K562 (cell line): ENCODE measurements around the gene NTSR2. TPM values are rescaled to one million over a fixed set of nuclear protein-coding genes. Genes with fewer than 3 reads are reported as not detected.

ENCODE experiments used
- ATAC-seq: fragments of 200-7000 bp; cut with Tn5 transposase; 3 replicates; pipeline ENCODE4 v1.9.1; 2020; ENCODE audit warnings: moderate library complexity
- BruUV-seq: library from RNA; stranded (reverse); fragments of 400-500 nt; replicated peaks from 2 replicates; lab custom pipeline; 2021; lab: Mats Ljungman, UMichigan
- CTCF ChIA-PET: fragments of 300-600 bp; formaldehyde crosslinking; extraction: SDS; loops from one replicate; lab custom pipeline; 2021; ENCODE audit warnings: low intra/inter-chr PET ratio; lab: Yijun Ruan, JAX
- POLR2A ChIA-PET: fragments of 300-600, 350-650 bp; sonication (Branson Sonifier 250); formaldehyde crosslinking; extraction: SDS; loops from one replicate; lab custom pipeline; 2021; ENCODE audit warnings: antibody characterized with exemption, inconsistent platforms; lab: Yijun Ruan, JAX
- DNase-seq, 4 experiments: peaks; one replicate each; pipeline versions ENCODE4 v3.0.0 to v3.0.0-alpha.2; 2011 to 2018; ENCODE audit warnings: low spot score in 3 of 4, mixed read lengths in 3 of 4; ENCODE audit errors: extremely low read depth in 1 of 4
- FAIRE-seq: peaks from 2 replicates; lab custom pipeline; 2011; peaks lifted over from hg19 to GRCh38; lab: Jason Lieb, UNC
- H2AFZ ChIP-seq: 2 replicates; pipeline ENCODE4 v1.6.0; 2011; ENCODE audit warnings: low read depth, low read length, control low read depth, inconsistent platforms
- H3K27ac ChIP-seq: fragments of 200-600 bp; 3 replicates; pipeline ENCODE4 v1.8.0; 2011; ENCODE audit warnings: low read depth, mild to moderate bottlenecking, control low read depth, inconsistent platforms, low read length, moderate library complexity, mixed read lengths; ENCODE audit errors: extremely low read depth
- H3K27me3 ChIP-seq, 2 experiments: fragments of 300-600 bp in 1 of 2; 2 replicates in 1 of 2; 3 replicates in 1 of 2; pipeline versions ENCODE4 v1.6.0 to v1.8.0; 2011; ENCODE audit warnings: inconsistent platforms in 2 of 2, low read length in 2 of 2, mild to moderate bottlenecking in 1 of 2, mixed read lengths in 1 of 2, moderate library complexity in 1 of 2; ENCODE audit not compliant: control insufficient read depth in 2 of 2, insufficient read depth in 2 of 2
- H3K36me3 ChIP-seq: fragments of 300-600 bp; 3 replicates; pipeline ENCODE4 v1.8.0; 2011; ENCODE audit warnings: mild to moderate bottlenecking, low read length, inconsistent platforms; ENCODE audit not compliant: control insufficient read depth, insufficient read depth
- H3K4me1 ChIP-seq, 2 experiments: fragments of 200-600 bp in 1 of 2; replicated peaks in 1 of 2; 2 replicates in 1 of 2; 3 replicates in 1 of 2; pipeline versions ENCODE4 v1.5.1 to v1.8.0; 2011; ENCODE audit warnings: inconsistent platforms in 2 of 2, low read length in 2 of 2, mild to moderate bottlenecking in 1 of 2, mixed read lengths in 1 of 2, moderate library complexity in 1 of 2; ENCODE audit not compliant: control insufficient read depth in 2 of 2, insufficient read depth in 2 of 2
- H3K4me2 ChIP-seq: 2 replicates; pipeline ENCODE4 v1.6.1; 2011; ENCODE audit warnings: low read length, control low read depth, inconsistent platforms, mixed read lengths; ENCODE audit not compliant: insufficient read depth
- H3K4me3 ChIP-seq: fragments of 200-600 bp; sonication (generic), shearing (Covaris generic); 2 replicates; pipeline ENCODE4 v1.5.1; 2016; ENCODE audit warnings: control low read depth, inconsistent platforms
- H3K79me2 ChIP-seq: fragments of 200-600 bp; 3 replicates; pipeline ENCODE4 v1.8.0; 2011; ENCODE audit warnings: low read length, inconsistent platforms; ENCODE audit not compliant: control insufficient read depth, insufficient read depth
- H3K9ac ChIP-seq, 2 experiments: 2 replicates each; pipeline versions ENCODE4 v1.6.0 to v1.6.1; 2011; ENCODE audit warnings: low read depth in 2 of 2, low read length in 2 of 2, control low read depth in 1 of 2, inconsistent platforms in 1 of 2, mild to moderate bottlenecking in 1 of 2, mixed read lengths in 1 of 2; ENCODE audit not compliant: insufficient read depth in 1 of 2
- H3K9me1 ChIP-seq: one replicate; pipeline ENCODE4 v1.6.0; 2011; ENCODE audit warnings: inconsistent platforms, mild to moderate bottlenecking, low read length, moderate library complexity; ENCODE audit not compliant: control insufficient read depth, insufficient read depth
- H3K9me3 ChIP-seq: replicated peaks from 2 replicates; pipeline ENCODE4 v1.5.1; 2011; ENCODE audit warnings: low read depth, low read length, inconsistent platforms; ENCODE audit not compliant: control insufficient read depth, insufficient read depth
- H4K20me1 ChIP-seq: replicated peaks from 2 replicates; pipeline ENCODE4 v1.6.1; 2011; ENCODE audit warnings: low read length, inconsistent platforms, mixed read lengths; ENCODE audit not compliant: control insufficient read depth, insufficient read depth
- GATA2 ChIP-seq: sonication (generic); formaldehyde crosslinking; IDR thresholded peaks from 2 replicates; pipeline ENCODE4 v1.4.0; 2020; ENCODE audit warnings: mild to moderate bottlenecking, missing genetic modification reagents
- MAZ ChIP-seq, 2 experiments: fragments of 450-650 bp in 1 of 2; sonication (generic) in 1 of 2; formaldehyde crosslinking; IDR thresholded peaks in 1 of 2; conservative IDR thresholded peaks in 1 of 2; 2 replicates each; pipeline versions ENCODE4 v1.4.0 to v1.5.0; 2020; ENCODE audit warnings: mild to moderate bottlenecking in 1 of 2, missing genetic modification reagents in 1 of 2
- POLR3G ChIP-seq: IDR thresholded peaks from 2 replicates; pipeline ENCODE4 v1.6.1; 2011; ENCODE audit not compliant: insufficient read length, insufficient replicate concordance; ENCODE audit errors: extremely low read depth
- RBBP5 ChIP-seq: fragments of 200-600 bp; sonication (generic); IDR thresholded peaks from 2 replicates; pipeline ENCODE4 v1.6.1; 2012; ENCODE audit warnings: borderline replicate concordance, mild to moderate bottlenecking, low read length, control low read depth, inconsistent platforms; ENCODE audit not compliant: insufficient read depth, poor library complexity, severe bottlenecking
- RBM25 ChIP-seq: fragments of 200-400 bp; formaldehyde crosslinking; IDR thresholded peaks from 2 replicates; pipeline ENCODE4 v1.6.1; 2018; ENCODE audit warnings: low read length, low read depth, moderate library complexity; ENCODE audit not compliant: severe bottlenecking
- U2AF2 ChIP-seq: fragments of 200-400 bp; formaldehyde crosslinking; optimal IDR thresholded peaks from 2 replicates; pipeline ENCODE3; 2017; ENCODE audit warnings: low read depth, mild to moderate bottlenecking, low read length
- WGBS: fragments of 100-300 bp; shearing (Covaris generic); methylation state at CpG from one replicate; pipeline ENCODE4 v1.1.6; 2016; ENCODE audit warnings: low coverage, mixed read lengths; ENCODE audit not compliant: insufficient coverage; ENCODE audit errors: missing lambda C conversion rate; 5-methylcytosine and 5-hydroxymethylcytosine counted together
- in situ Hi-C: fragments of 300-500 bp; cut with MboI; formaldehyde crosslinking; loops from 4 replicates; pipeline ENCODE4 v1.15.0; 2018; ENCODE audit warnings: inconsistent platforms, mixed read lengths
- intact Hi-C: fragments of 100-400 bp; cut with micrococcal nuclease; formaldehyde crosslinking; loops from 2 replicates; pipeline ENCODE4 v1.14.2; 2022
- polyA plus RNA-seq, 8 experiments: library from polyadenylated mRNA; depleted of rRNA in 4 of 8; stranded (reverse) in 5 of 8; unstranded in 3 of 8; fragments of >200 nt; fragmentation: Nextera tagmentation in 2 of 8; fragmentation: Illumina TruSeq in 1 of 8; extraction: Ambion mirVana in 2 of 8; extraction: Trizol in 1 of 8; gene quantifications; 2 replicates each; pipeline versions ENCODE4 v1.2.1 to v1.2.3, GENCODE V29; 2011 to 2014; ENCODE audit warnings: inconsistent platforms in 1 of 8, missing spikeins in 1 of 8
- total RNA-seq, 7 experiments: library from RNA; depleted of rRNA in 6 of 7; stranded (reverse); fragments of >200 nt in 6 of 7; fragmentation: Illumina TruSeq in 2 of 7; extraction: Trizol in 2 of 7; gene quantifications; 2 replicates each; pipeline versions ENCODE4 v1.2.1 to v1.2.3, GENCODE V29; 2011 to 2021; ENCODE audit warnings: low replicate concordance in 1 of 7
- TF ChIP-seq, protein P1 (sequence below): sonication (generic); formaldehyde crosslinking; IDR thresholded peaks from 2 replicates; pipeline ENCODE4 v1.8.1; 2023; ENCODE audit warnings: mild to moderate bottlenecking, missing genetic modification reagents

Gene NTSR2
- total and polyA plus RNA-seq, 9 of the 15 experiments (the other 6 are each of a cell fraction or from before 2014, with no cell fraction given): not detected

DNA sequence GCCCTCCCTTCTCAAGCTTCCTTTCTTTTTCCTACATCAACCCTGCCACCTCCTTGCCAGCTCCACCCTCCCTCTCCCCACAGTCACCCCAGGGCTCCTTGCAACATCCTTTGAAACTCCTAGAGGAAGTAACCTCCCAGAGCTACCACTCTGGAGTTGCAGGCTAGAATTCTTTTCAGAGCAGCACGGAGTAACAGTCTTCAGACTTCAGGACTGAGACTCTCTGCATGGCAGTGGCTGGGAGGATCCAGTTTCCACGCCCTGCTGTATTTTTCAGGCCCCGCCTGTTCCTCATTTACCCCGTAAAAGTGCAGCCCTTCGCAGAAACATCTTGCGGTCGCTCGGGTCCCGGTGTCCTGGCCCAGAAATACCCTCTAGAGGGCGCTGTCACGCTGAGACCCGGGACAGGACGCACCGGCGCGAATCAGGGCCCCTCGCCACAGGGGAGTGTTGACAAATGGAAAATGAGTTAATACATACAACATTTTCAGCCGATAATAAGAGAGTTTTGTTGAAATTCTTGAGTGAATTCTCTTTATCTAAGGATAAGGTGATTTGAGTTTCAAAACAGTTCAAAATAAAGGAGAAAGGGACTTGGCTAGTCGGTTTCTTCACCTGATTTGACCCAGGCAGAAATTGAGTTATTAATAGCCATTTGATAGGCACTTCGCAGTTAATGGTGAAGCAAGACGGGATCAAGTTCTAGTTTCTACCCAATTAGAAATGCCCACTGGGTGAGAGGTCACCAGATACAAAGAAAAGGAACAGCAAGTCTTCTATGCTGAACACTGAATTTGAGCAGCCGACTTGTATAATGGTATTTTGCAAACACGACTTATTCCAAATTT is 18.5 kb upstream of the NTSR2 start (continued):
- TF ChIP-seq GATA2 (CRISPR knock-in tag) (no peak), MAZ (CRISPR knock-in tag; conservative IDR thresholded peaks at IDR 0.05 in 1 of 2, IDR thresholded peaks at IDR 0.05 in 1 of 2) (peak in 1 of 2 experiments; percentile 73; a peak in 2 of 4 replicates)

DNA sequence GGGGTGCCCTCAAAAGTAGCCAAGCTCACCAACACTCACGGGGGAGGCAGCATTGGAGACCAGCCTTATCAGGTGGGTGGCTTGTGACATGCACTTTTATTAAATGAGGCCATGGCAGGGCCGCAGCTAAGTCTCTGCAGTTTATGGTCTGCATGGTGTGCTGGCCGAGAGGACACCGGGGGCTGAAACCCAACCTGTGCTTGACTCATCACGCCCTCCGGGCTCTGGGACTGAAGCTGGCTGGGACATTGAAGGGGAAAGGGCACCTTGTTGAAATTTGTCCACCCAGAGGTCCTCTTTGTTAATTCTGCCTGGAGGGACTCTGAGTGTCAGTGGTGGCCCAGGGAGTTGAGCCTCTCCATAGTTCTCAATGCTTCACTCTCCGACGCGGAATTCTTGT is 17.7 kb upstream of the NTSR2 start:
- FAIRE-seq: no peak
- WGBS: 39% methylated on average over 9 of the region's 9 CpGs
- Histone ChIP-seq H3K27ac (no peak overlapping the region), H3K36me3 (no peaks in the 10 kb centered on the region), H3K9me1 (no peaks in the 10 kb centered on the region), H2AFZ (0 out of 2 replicates have a peak overlapping the region, but pooled peaks have one; percentile 81), H3K4me1 (peaks cover 0 to 6% of the 10 kb centered on the region in 2 experiments; a peak in 3 of 5 replicates), H3K79me2 (no peaks in the 10 kb centered on the region), H3K4me3 (no peak overlapping the region), H4K20me1 (no peaks in the 10 kb centered on the region; the same call in 1 of the 2 replicates)
- intact Hi-C loops (loop anchor here (1.0 to 2.0 kb wide), 2 partner anchors 57 to 92 kb away; no protein-coding TSS in a partner anchor), in situ Hi-C loops (no loop called here)
- BruUV-seq: no TSS peak
- no peak for ATAC-seq
- CTCF ChIA-PET: interaction anchor here (0.7 to 2.5 kb wide), 3 partner anchors 89 to 857 kb away, joined by 3 to 31 read pairs (median 4); no protein-coding TSS in a partner anchor
- no peak for DNase-seq
- no peak for TF ChIP-seq POLR3G
- TF ChIP-seq RBBP5: no peak
- TF ChIP-seq U2AF2: no peak
- no peak for TF ChIP-seq RBM25
- TF ChIP-seq, protein P1, sequence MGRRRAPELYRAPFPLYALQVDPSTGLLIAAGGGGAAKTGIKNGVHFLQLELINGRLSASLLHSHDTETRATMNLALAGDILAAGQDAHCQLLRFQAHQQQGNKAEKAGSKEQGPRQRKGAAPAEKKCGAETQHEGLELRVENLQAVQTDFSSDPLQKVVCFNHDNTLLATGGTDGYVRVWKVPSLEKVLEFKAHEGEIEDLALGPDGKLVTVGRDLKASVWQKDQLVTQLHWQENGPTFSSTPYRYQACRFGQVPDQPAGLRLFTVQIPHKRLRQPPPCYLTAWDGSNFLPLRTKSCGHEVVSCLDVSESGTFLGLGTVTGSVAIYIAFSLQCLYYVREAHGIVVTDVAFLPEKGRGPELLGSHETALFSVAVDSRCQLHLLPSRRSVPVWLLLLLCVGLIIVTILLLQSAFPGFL (CRISPR knock-in tag): no peak
- TF ChIP-seq, all 486 proteins: peak for 0
- POLR2A ChIA-PET: interaction anchor here (0.6 to 1.0 kb wide), 2 partner anchors 11 to 116 kb away, joined by 3 read pairs; no protein-coding TSS in a partner anchor
- Histone ChIP-seq H3K27me3 (peaks cover 10 to 33% of the 10 kb centered on the region in 2 experiments; a peak in 3 of 5 replicates), H3K4me2 (no peak overlapping the region), H3K9me3 (no peaks in the 10 kb centered on the region), H3K9ac (0 out of 4 replicates have a peak overlapping the region, but pooled peaks of 1 of the 2 experiments have one; percentile 49)
